Measurements from ENCODE around the gene GLIS1.

DNA sequence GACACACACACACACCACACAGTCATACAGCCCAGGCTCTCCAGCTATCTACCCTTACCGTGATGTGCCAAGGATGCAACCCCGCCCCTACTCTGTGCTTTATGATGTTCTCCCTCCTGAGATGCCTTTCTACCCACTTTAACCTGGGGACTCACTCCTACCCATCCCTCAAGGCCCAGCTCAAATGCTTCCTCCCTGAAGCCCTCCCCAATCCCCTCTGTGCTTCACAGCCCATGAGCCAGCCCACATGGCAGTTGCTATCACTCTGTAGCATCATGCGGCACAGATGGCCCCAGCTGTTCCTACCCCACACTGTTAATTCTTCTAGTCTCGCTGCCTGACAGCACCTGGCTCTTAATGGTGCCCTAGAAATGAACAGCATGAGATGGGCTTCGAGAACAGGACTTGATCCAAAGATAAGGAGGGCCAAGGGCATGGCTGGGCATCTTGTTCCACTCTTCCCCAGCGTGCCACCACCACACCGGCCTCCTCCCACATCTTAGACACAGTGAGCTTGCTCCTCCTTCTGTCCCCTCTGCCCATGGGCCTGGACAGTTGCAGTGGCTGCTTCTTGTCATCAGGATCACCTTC is 109.8 kb downstream of the GLIS1 start:
- TF ChIP-seq CTCF (optimal IDR thresholded peaks at IDR 0.05 in 1 of 3, IDR thresholded peaks at IDR 0.05 in 1 of 3, conservative IDR thresholded peaks at IDR 0.05 in 1 of 3; ENCODE audit: extremely low read depth in 1 of 3, insufficient read depth in 2 of 3, low read length in 3 of 3) = no peak
- TF ChIP-seq EZH2 (IDR thresholded peaks at IDR 0.05; ENCODE audit: low read length) = no peak

All from keratinocyte (primary cell).